ENCODE results near the gene PPFIBP2. TPM values are rescaled to one million over a fixed set of nuclear protein-coding genes. Genes with fewer than 3 reads are reported as not detected.
A peak's percentile ranks its signal among the peaks of the same experiment; 100 is the strongest.

Gene PPFIBP2
- total RNA-seq, 5 donors from 2014 or later (not counting 1 experiment from before 2014, with no cell fraction given), result 12.5 to 46.6 (median 35.2) TPM

DNA sequence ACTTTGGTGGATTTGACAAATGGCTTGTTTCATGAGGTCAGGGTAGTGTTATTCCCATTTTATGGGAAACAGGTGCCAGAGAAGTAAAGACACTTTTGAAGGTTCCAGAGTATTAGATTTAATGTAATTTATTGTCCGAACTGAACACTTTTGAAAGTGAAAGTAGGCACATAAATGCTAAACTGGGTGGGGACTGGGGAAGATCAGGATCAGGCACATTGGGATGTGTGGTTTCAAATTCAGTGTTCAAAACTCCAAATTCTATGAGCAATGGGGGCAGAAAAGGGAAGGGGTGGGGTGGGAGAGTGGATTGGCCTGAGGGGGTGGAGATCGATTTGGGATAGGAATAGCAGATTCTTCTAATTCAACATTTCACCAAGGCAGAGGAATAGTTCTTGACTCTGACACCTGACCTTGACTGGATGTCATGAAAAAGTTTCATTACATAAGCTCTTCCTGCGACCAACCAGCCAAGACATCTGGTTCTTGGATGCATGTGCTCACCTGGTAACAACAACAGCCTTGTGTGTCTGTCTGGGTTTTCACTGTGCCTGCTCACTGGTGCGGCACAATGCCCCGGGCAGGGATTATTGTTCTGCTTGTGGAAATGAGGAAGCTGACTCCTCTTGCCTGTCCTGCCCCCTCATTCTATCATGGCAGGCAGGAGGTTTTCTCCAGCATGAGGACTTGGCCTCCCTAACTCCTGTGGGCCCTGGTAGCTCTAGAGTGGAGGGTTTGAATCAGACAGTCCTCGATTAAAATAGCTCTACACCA lies 10.8 kb downstream of the PPFIBP2 start:
- H3K4me3 ChIP-seq (ENCODE audit: control insufficient read depth in 1 of 2, extremely low read depth in 1 of 2, low read length in 1 of 2), result no peak overlapping the region
- peak overlapping the region in 1 of 3 donors; percentile 1 for H3K4me3 Mint-ChIP-seq
- H3K9me3 ChIP-seq, result no peaks in the 10 kb centered on the region
- POLR2A ChIA-PET, result no interaction called here
- no peaks in the 10 kb centered on the region for H3K36me3 Mint-ChIP-seq
- CTCF ChIA-PET, result interaction anchor here in 1 of 2 donors (1.0 kb wide), 1 partner anchor 9 kb away, joined by 3 read pairs; no protein-coding TSS in a partner anchor
- no peaks in the 10 kb centered on the region for H3K36me3 ChIP-seq (ENCODE audit: control insufficient read depth in 2 of 2, extremely low read depth in 1 of 2, insufficient read depth in 1 of 2, low read length in 1 of 2)
- no peaks in the 10 kb centered on the region for H3K27me3 Mint-ChIP-seq
- H3K27me3 ChIP-seq (replicated peaks in 1 of 2; ENCODE audit: control insufficient read depth in 2 of 2, extremely low read depth in 1 of 2, insufficient read depth in 2 of 2, low read length in 1 of 2), result peaks cover 0 to 3% of the 10 kb centered on the region in 2 experiments
- no peak for ATAC-seq (replicated peaks in 1 of 4)
- peaks cover 58 to 93% of the 10 kb centered on the region in 2 experiments for H3K4me1 ChIP-seq (ENCODE audit: control insufficient read depth in 1 of 2, extremely low read depth in 1 of 2, insufficient read depth in 2 of 2, low read length in 2 of 2)
- WGBS (ENCODE audit: insufficient coverage), result 88% methylated on average over 2 of the region's 6 CpGs
- peak overlapping the region; percentile 18 to 59 for H3K27ac Mint-ChIP-seq
- no peak overlapping the region for H3K27ac ChIP-seq (ENCODE audit: low read length)
- H3K9me3 Mint-ChIP-seq, result no peaks in the 10 kb centered on the region
- no peak for DNase-seq
- H3K4me1 Mint-ChIP-seq, result peaks cover 59 to 60% (median 59%) of the 10 kb centered on the region in 3 donors

DNA sequence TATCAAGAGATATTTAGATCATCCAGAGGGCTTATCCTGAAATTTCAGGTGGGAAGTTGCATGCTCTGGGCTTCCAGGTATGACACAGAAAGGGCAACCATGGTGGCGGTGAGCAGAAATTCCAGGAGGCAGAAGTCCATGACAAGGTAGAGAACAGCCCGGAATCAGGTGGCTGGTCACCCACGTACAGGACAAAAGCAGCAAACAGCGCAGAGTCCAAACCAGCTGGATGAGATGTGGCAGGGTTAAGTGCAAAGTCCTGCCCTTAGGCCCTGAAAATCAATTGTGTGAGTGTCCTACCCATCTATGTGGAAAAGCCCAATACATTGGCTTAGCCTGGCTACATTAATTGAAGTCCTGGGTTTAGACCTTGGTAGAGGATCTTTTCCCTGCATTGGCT lies 11.6 kb downstream of the PPFIBP2 start:
- H3K27me3 ChIP-seq (replicated peaks in 1 of 2; ENCODE audit: control insufficient read depth in 2 of 2, extremely low read depth in 1 of 2, insufficient read depth in 2 of 2, low read length in 1 of 2), result peaks cover 0 to 4% of the 10 kb centered on the region in 2 experiments
- H3K9me3 ChIP-seq, result no peaks in the 10 kb centered on the region
- POLR2A ChIA-PET, result no interaction called here
- H3K4me1 ChIP-seq (ENCODE audit: control insufficient read depth in 1 of 2, extremely low read depth in 1 of 2, insufficient read depth in 2 of 2, low read length in 2 of 2), result peaks cover 63 to 94% of the 10 kb centered on the region in 2 experiments
- WGBS (ENCODE audit: insufficient coverage), result 100% methylated on average over 2 of the region's 4 CpGs
- Mint-ChIP-seq H3K9me3 (no peaks in the 10 kb centered on the region), H3K27me3 (no peaks in the 10 kb centered on the region), H3K36me3 (no peaks in the 10 kb centered on the region), H3K4me3 (peak overlapping the region in 1 of 3 donors; percentile 47), H3K4me1 (peaks cover 59 to 67% (median 63%) of the 10 kb centered on the region in 3 donors), H3K27ac (peak overlapping the region in 1 of 2 donors; percentile 7)
- H3K36me3 ChIP-seq (ENCODE audit: control insufficient read depth in 2 of 2, extremely low read depth in 1 of 2, insufficient read depth in 1 of 2, low read length in 1 of 2), result no peaks in the 10 kb centered on the region
- ATAC-seq (replicated peaks in 1 of 4), result no peak
- CTCF ChIA-PET, result interaction anchor here in 1 of 2 donors (1.0 kb wide), 1 partner anchor 9 kb away, joined by 3 read pairs; no protein-coding TSS in a partner anchor
- DNase-seq, result no peak
- H3K27ac ChIP-seq (ENCODE audit: low read length), result no peak overlapping the region
- H3K4me3 ChIP-seq (ENCODE audit: control insufficient read depth in 1 of 2, extremely low read depth in 1 of 2, low read length in 1 of 2), result no peak overlapping the region

DNA sequence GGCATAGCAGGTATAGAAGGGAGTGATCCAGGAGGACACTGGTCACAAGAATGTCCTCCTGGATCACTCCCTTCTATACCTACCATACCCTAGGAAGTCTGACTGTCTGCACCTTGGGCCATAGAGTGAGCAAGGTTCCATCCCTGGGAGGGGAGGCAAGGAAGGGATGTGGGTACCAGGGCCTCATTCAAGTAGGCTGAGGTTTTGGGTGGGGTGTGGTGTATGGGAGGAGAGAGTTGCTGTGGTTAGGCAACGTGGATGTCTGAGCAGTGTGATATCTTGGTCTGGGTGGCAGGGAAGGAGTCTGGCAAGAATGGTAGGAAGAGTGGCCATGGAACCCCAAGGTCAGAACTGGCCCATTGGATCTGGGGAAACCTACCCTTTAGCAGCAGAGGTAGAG lies 13.2 kb downstream of the PPFIBP2 start:
- 0% methylated on average over 1 of the region's 1 CpG for WGBS (ENCODE audit: insufficient coverage)
- Histone ChIP-seq H3K36me3 (ENCODE audit: control insufficient read depth in 2 of 2, extremely low read depth in 1 of 2, insufficient read depth in 1 of 2, low read length in 1 of 2) (no peaks in the 10 kb centered on the region), H3K9me3 (no peaks in the 10 kb centered on the region), H3K4me3 (ENCODE audit: control insufficient read depth in 1 of 2, extremely low read depth in 1 of 2, low read length in 1 of 2) (no peak overlapping the region), H3K4me1 (ENCODE audit: control insufficient read depth in 1 of 2, extremely low read depth in 1 of 2, insufficient read depth in 2 of 2, low read length in 2 of 2) (peaks cover 55 to 92% of the 10 kb centered on the region in 2 experiments), H3K27ac (ENCODE audit: low read length) (no peak overlapping the region), H3K27me3 (replicated peaks in 1 of 2; ENCODE audit: control insufficient read depth in 2 of 2, extremely low read depth in 1 of 2, insufficient read depth in 2 of 2, low read length in 1 of 2) (peaks cover 0 to 4% of the 10 kb centered on the region in 2 experiments)
- H3K36me3 Mint-ChIP-seq, result no peaks in the 10 kb centered on the region
- CTCF ChIA-PET, result interaction anchor here in 1 of 2 donors (1.2 kb wide), 1 partner anchor 10 kb away, joined by 3 read pairs; no protein-coding TSS in a partner anchor
- no peaks in the 10 kb centered on the region for H3K9me3 Mint-ChIP-seq
- H3K4me1 Mint-ChIP-seq, result peaks cover 69 to 78% (median 76%) of the 10 kb centered on the region in 3 donors
- ATAC-seq (replicated peaks in 1 of 4) (peak; percentile 98 to 100 (median 98)), DNase-seq (peak in 27 of 35 experiments; percentile 15 to 74 (median 39))
- H3K27me3 Mint-ChIP-seq, result no peaks in the 10 kb centered on the region
- H3K4me3 Mint-ChIP-seq, result peak overlapping the region in 1 of 3 donors; percentile 70
- POLR2A ChIA-PET, result no interaction called here
- peak overlapping the region; percentile 55 to 84 for H3K27ac Mint-ChIP-seq

DNA sequence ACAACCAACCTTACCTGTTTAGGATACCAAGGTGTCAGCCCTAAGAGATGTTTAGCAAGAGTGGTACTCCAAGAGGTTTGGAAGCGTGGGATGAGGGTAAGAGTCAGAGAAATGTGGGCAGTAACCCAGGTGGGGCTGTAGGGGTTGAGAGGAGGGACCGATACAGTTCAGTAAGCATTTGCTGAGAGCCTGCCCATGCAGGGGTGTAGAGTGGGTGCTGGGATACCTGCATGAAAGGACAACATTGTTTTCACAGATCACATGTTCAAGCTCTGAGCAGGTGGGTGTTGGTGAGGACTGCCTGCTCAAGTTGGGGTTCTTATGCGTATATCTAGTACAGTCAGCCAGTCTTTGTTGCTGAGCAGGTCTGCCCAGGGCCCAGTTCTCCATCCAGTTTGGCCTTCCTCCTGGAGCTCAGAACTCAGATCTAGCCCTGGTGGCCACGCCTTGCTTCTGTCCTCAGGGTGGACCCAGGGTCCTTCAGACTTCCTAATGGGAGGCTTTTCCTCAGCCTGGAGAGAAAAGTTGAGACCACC lies 14.8 kb downstream of the PPFIBP2 start:
- 88% methylated on average over 3 of the region's 4 CpGs for WGBS (ENCODE audit: insufficient coverage)
- peak overlapping the region; percentile 68 to 84 for H3K27ac Mint-ChIP-seq
- no peaks in the 10 kb centered on the region for H3K9me3 Mint-ChIP-seq
- DNase-seq (no peak), ATAC-seq (replicated peaks in 1 of 4) (no peak)
- POLR2A ChIA-PET, result no interaction called here
- Histone ChIP-seq H3K4me3 (ENCODE audit: control insufficient read depth in 1 of 2, extremely low read depth in 1 of 2, low read length in 1 of 2) (no peak overlapping the region), H3K4me1 (ENCODE audit: control insufficient read depth in 1 of 2, extremely low read depth in 1 of 2, insufficient read depth in 2 of 2, low read length in 2 of 2) (peaks cover 52 to 82% of the 10 kb centered on the region in 2 experiments), H3K36me3 (ENCODE audit: control insufficient read depth in 2 of 2, extremely low read depth in 1 of 2, insufficient read depth in 1 of 2, low read length in 1 of 2) (no peaks in the 10 kb centered on the region), H3K27ac (ENCODE audit: low read length) (no peak overlapping the region), H3K9me3 (no peaks in the 10 kb centered on the region), H3K27me3 (replicated peaks in 1 of 2; ENCODE audit: control insufficient read depth in 2 of 2, extremely low read depth in 1 of 2, insufficient read depth in 2 of 2, low read length in 1 of 2) (peaks cover 0 to 4% of the 10 kb centered on the region in 2 experiments)
- CTCF ChIA-PET, result no interaction called here
- no peaks in the 10 kb centered on the region for H3K36me3 Mint-ChIP-seq
- peak overlapping the region in 1 of 3 donors; percentile 70 for H3K4me3 Mint-ChIP-seq
- H3K27me3 Mint-ChIP-seq, result no peaks in the 10 kb centered on the region
- peaks cover 64 to 78% (median 77%) of the 10 kb centered on the region in 3 donors for H3K4me1 Mint-ChIP-seq

DNA sequence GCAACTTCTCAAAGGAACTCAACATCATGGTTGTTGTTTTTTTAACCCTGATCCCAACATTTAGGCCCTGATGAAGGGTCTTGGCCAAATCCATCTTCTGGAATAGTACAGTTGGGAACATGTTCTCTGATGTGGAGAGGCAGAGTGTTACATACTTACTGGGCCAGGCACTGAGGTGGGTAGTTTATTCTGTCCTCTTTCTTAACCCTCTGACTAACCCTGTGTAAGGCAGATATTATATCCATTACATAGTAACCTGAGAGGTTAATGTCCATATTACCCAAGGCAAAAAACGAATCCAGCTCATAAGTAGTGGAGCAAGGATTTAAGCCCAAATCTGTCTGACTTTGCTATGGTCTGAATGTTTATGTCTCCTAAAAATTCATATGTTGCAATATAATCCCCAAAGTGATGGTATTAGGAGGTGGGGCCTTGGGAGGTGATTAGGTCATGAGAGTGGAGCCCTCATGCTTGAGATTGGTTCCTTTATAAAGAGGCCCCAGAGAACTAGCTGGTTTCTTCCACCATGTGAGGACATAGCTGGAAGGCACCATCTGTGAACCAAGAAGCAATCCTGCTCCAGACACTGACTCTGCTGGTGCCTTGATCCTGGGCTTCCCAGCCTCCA lies 16.3 kb downstream of the PPFIBP2 start:
- Mint-ChIP-seq H3K4me1 (peaks cover 60 to 78% (median 75%) of the 10 kb centered on the region in 3 donors), H3K4me3 (peak overlapping the region in 1 of 3 donors; percentile 8), H3K36me3 (peaks cover 3% of the 10 kb centered on the region), H3K27me3 (no peaks in the 10 kb centered on the region), H3K27ac (peak overlapping the region in 1 of 2 donors; percentile 29), H3K9me3 (no peaks in the 10 kb centered on the region)
- ChIA-PET POLR2A (no interaction called here), CTCF (no interaction called here)
- H3K36me3 ChIP-seq (ENCODE audit: control insufficient read depth in 2 of 2, extremely low read depth in 1 of 2, insufficient read depth in 1 of 2, low read length in 1 of 2), result no peaks in the 10 kb centered on the region
- H3K4me1 ChIP-seq (ENCODE audit: control insufficient read depth in 1 of 2, extremely low read depth in 1 of 2, insufficient read depth in 2 of 2, low read length in 2 of 2), result peaks cover 46 to 76% of the 10 kb centered on the region in 2 experiments
- no peaks in the 10 kb centered on the region for H3K9me3 ChIP-seq
- ATAC-seq (replicated peaks in 1 of 4) (no peak), DNase-seq (no peak)
- peaks cover 0 to 10% of the 10 kb centered on the region in 2 experiments for H3K27me3 ChIP-seq (replicated peaks in 1 of 2; ENCODE audit: control insufficient read depth in 2 of 2, extremely low read depth in 1 of 2, insufficient read depth in 2 of 2, low read length in 1 of 2)
- H3K4me3 ChIP-seq (ENCODE audit: control insufficient read depth in 1 of 2, extremely low read depth in 1 of 2, low read length in 1 of 2), result no peak overlapping the region
- no peak overlapping the region for H3K27ac ChIP-seq (ENCODE audit: low read length)
- no CpG with 5 or more reads among the region's 1 CpG for WGBS (ENCODE audit: insufficient coverage)

DNA sequence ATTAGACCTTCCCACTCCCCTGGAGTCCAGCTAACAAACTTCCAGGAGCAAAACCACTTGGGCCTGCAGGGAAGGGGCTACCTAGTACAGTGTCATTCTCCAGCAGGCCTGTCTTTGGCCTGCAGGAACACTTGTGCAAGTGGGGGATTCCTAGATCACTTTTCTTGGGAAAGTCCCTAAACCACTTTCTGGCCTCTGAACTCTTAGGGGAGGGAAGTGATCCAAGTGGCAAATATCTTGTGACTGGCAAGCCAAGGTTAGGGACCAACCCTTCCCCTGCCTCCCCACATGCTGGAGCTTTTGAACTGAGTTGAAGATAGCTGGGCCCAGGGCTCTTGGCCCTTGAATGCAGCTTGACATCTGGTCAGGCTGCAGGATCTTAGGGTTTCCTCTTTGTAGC lies 17.2 kb downstream of the PPFIBP2 start:
- peak overlapping the region; percentile 2 to 8 for H3K27ac Mint-ChIP-seq
- peaks cover 58 to 78% (median 74%) of the 10 kb centered on the region in 3 donors for H3K4me1 Mint-ChIP-seq
- ATAC-seq (replicated peaks in 1 of 4), result no peak

More for the DNA sequence above, 17.2 kb downstream of the PPFIBP2 start:
- Histone ChIP-seq H3K4me1 (ENCODE audit: control insufficient read depth in 1 of 2, extremely low read depth in 1 of 2, insufficient read depth in 2 of 2, low read length in 2 of 2) (peaks cover 41 to 76% of the 10 kb centered on the region in 2 experiments), H3K9me3 (no peaks in the 10 kb centered on the region), H3K27ac (ENCODE audit: low read length) (no peak overlapping the region), H3K36me3 (ENCODE audit: control insufficient read depth in 2 of 2, extremely low read depth in 1 of 2, insufficient read depth in 1 of 2, low read length in 1 of 2) (no peaks in the 10 kb centered on the region), H3K27me3 (replicated peaks in 1 of 2; ENCODE audit: control insufficient read depth in 2 of 2, extremely low read depth in 1 of 2, insufficient read depth in 2 of 2, low read length in 1 of 2) (peaks cover 0 to 15% of the 10 kb centered on the region in 2 experiments), H3K4me3 (ENCODE audit: control insufficient read depth in 1 of 2, extremely low read depth in 1 of 2, low read length in 1 of 2) (no peak overlapping the region)
- no peaks in the 10 kb centered on the region for H3K9me3 Mint-ChIP-seq
- H3K4me3 Mint-ChIP-seq, result peak overlapping the region in 1 of 3 donors; percentile 33
- DNase-seq, result peak in 1 of 35 experiments; percentile 28
- H3K36me3 Mint-ChIP-seq, result peaks cover 3% of the 10 kb centered on the region
- H3K27me3 Mint-ChIP-seq, result no peaks in the 10 kb centered on the region
- CTCF ChIA-PET, result no interaction called here
- POLR2A ChIA-PET, result no interaction called here

Data from T-cell (primary cell).